ENCODE measurements around the gene RTTN.

GRCh38 chr18:69995774-69996173, 209.7 kb downstream of the RTTN start:
- no peak for TF ChIP-seq EZH2 (IDR thresholded peaks at IDR 0.05; ENCODE audit: low read depth)
- no peak for TF ChIP-seq CTCF (conservative IDR thresholded peaks at IDR 0.05)

Data from PC-9 (cell line).